GM19463 (cell line): ENCODE measurements around the gene FAR2.
"Not testable (repeated sequence)": the region's sequence is repeated elsewhere in the genome, so short reads cannot be mapped to it uniquely, and the experiment has no call there.

Source experiments
- ATAC-seq: cut with Tn5 transposase; IDR thresholded peaks from one replicate; pipeline ENCODE4 v1.9.1; 2021; ENCODE audit warnings: mild to moderate bottlenecking, moderate library complexity; ENCODE audit not compliant: unreplicated experiment

FAR2 gene

GRCh38 chr12:29152223-29152868 lies 3.3 kb downstream of the FAR2 start:
- peak; percentile 47 for ATAC-seq

GRCh38 chr12:29152981-29153630 lies 4.0 kb downstream of the FAR2 start:
- ATAC-seq = no peak

- ATAC-seq = peak; percentile 45
Measured at GRCh38 chr12:29155079-29155478, 6.0 kb downstream of the FAR2 start.

GRCh38 chr12:29157486-29157946 lies 8.4 kb downstream of the FAR2 start:
- no peak for ATAC-seq

DNA sequence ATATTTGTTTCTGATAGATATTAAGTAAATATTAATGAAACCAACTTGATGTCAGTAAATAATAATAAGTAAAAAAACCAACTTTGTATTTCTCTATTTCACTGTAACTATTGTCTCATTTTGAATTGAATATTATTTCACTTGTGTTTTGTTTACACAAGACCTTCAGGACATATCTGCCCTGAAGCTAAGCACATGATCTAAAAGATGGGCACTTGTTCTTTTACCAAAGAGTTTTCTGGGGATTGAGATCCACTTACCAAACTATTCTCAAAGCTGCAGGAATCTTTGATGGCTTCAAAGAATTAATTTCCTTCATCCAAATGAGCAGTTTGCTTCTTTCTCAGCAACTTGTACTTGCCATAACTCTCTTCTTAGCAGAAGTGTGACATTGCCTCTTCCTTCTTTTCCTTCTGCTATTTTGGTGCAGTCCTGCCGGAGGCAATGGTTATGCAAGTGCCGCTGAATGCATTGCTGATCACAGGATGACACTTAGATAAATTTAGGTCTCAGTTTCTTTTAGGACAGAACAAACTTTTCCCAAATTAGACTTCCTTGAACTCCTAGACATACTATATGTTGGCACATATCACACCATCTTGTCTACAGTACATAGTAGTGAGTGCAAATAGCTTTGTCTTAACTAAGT lies 9.2 kb downstream of the FAR2 start:
- no peak for ATAC-seq

DNA sequence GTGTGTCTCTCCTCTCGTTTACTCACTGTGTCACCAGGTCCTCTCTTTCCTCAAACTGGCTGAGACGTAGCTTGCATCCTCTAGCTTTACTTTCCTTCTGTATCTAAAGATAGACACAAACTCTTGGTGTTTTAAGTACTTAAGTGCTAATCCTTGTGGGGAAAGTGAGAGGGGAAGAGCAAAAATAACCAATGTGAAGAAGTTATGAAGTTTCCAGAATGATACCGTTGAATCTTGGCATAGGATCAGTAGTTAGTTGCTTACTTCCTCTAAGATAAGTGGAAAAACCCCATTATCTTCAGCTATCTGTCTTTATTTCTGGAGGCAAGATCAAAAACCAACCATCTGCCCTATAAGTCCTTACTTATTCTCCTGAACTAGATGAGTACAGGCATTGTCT lies 10.6 kb downstream of the FAR2 start:
- ATAC-seq = no peak

DNA sequence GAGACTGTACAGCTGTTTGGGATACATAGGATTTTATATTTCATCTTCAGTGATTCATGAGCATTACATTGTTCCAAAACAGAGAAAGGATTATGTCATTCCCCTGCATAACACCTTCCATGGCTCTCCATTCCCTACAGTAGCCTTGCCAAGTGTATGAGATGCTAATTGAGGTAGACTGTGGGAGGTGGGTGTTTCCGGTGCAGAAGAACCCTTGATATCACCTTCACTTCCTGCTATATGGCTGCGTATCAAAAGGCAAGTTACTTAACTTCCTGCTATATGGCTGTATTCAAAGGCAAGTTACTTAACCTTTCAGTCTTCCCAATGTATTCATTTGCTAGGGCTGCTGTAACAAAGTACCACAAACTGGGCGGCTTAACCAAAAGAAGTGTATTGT lies 11.2 kb downstream of the FAR2 start:
- ATAC-seq = no peak

- ATAC-seq = no peak
Measured at GRCh38 chr12:29163146-29163545, 14.1 kb downstream of the FAR2 start.

- peak; percentile 98 for ATAC-seq
Measured at GRCh38 chr12:29164477-29165393, 15.7 kb downstream of the FAR2 start.

DNA sequence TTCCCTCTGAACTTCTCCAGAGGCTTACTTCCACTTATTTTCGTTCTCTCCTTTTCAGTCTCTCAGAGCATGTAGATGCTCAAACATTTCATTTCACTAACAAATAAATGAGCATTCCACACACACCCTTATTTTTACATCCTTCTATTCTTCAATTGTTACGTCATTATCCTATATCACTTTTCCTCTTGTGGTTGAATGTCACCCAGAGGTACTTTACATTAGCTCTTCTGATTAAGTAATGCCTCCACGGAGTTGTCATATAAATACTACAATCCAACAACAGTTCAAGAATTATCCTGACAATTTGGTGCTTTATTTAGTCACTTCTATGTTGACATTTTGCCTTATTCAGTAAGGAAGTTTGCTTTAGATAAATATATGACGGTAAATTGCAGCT lies 18.4 kb downstream of the FAR2 start:
- no peak for ATAC-seq

GRCh38 chr12:29167988-29168387 lies 18.9 kb downstream of the FAR2 start:
- ATAC-seq = no peak

GRCh38 chr12:29169978-29170377 lies 20.9 kb downstream of the FAR2 start:
- ATAC-seq = not testable (repeated sequence)

- not testable (repeated sequence) for ATAC-seq
Measured at GRCh38 chr12:29170478-29171084, 21.5 kb downstream of the FAR2 start.

GRCh38 chr12:29171421-29172258 lies 22.6 kb downstream of the FAR2 start:
- ATAC-seq = no peak

- ATAC-seq = no peak
Measured at GRCh38 chr12:29176941-29177340, 27.9 kb downstream of the FAR2 start.

GRCh38 chr12:29182247-29182646 lies 33.2 kb downstream of the FAR2 start:
- not testable (repeated sequence) for ATAC-seq

DNA sequence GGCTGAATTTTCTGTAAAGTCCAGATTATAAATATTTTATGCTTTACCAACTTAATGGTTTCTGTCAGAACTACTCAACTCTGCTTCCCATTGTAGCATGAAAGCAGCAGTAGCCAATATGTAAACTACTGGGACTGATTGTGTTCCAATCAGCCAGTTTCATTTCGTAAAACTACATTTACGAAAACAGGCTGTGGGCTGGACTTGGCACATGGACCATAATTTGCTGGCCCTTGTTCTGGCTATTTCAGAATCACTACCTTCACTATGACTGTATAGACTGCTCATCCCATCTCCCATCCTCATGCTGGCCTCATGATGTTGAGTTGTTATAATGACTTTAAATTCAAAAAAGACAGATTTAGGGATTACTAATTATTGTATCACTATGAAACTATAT lies 38.7 kb downstream of the FAR2 start:
- ATAC-seq = no peak

DNA sequence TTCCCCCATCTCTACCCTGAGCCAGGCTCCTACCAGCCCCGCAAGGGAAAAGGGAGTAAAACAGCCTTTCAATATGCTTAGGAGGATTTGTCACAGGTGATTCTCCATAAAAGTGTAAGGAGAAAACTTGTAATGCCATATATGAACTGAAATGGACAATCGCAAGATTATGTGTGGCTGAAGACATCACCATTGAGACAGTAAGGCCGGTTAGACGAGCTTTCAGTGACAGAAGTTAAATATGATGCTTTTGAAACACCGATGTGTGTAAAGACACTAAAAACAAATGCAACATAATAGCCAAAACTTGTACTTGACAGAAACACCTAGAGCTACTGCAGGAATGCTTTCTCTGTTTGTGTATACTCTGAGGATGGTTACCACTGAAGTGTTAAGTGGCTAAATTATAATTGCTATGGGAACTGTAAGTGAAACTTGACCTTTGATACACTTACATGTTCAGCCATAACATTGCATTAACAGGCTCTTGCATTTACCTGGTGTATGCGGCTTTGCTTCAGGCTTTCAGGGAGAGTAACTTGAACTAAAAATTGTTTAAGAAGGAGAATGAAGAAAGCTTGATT lies 42.3 kb downstream of the FAR2 start:
- ATAC-seq = no peak

GRCh38 chr12:29198901-29199300 lies 49.8 kb downstream of the FAR2 start:
- no peak for ATAC-seq
